Ishikawa (cell line): ENCODE measurements around the gene AURKB.

ENCODE experiments used
- CEBPB ChIP-seq: IDR thresholded peaks from 2 replicates; pipeline ENCODE4 v1.6.1; 2012
- CREB1 ChIP-seq: IDR thresholded peaks from 2 replicates; pipeline ENCODE4 v1.6.1; 2012; ENCODE audit warnings: low read depth
- EGR1 ChIP-seq: IDR thresholded peaks from 2 replicates; pipeline ENCODE4 v1.6.1; 2012
- EP300 ChIP-seq: IDR thresholded peaks from 2 replicates; pipeline ENCODE4 v1.6.1; 2012; ENCODE audit warnings: borderline replicate concordance
- FOXM1 ChIP-seq: IDR thresholded peaks from 2 replicates; pipeline ENCODE4 v1.6.1; 2012; ENCODE audit warnings: low read depth, borderline replicate concordance
- NFIC ChIP-seq: IDR thresholded peaks from 2 replicates; pipeline ENCODE4 v1.6.1; 2012
- RAD21 ChIP-seq: IDR thresholded peaks from 2 replicates; pipeline ENCODE4 v1.6.1; 2012; ENCODE audit warnings: low read depth
- TAF1 ChIP-seq: IDR thresholded peaks from 2 replicates; pipeline ENCODE4 v1.6.1; 2012; ENCODE audit warnings: low read depth, mild to moderate bottlenecking
- TCF12 ChIP-seq: IDR thresholded peaks from 2 replicates; pipeline ENCODE4 v1.6.1; 2012; ENCODE audit warnings: low read depth
- TEAD4 ChIP-seq: IDR thresholded peaks from 2 replicates; pipeline ENCODE4 v1.6.1; 2012
- YY1 ChIP-seq: IDR thresholded peaks from 2 replicates; pipeline ENCODE4 v1.6.1; 2012; ENCODE audit warnings: low read depth
- ZBTB7A ChIP-seq: IDR thresholded peaks from 2 replicates; pipeline ENCODE4 v1.6.1; 2012; ENCODE audit warnings: low read depth
- TF ChIP-seq, protein P1 (sequence below): IDR thresholded peaks from 2 replicates; pipeline ENCODE4 v1.6.1; 2012
- TF ChIP-seq, protein P2 (sequence below): IDR thresholded peaks from 2 replicates; pipeline ENCODE4 v1.6.1; 2012; ENCODE audit warnings: low read depth, mild to moderate bottlenecking
- TF ChIP-seq, protein P3 (sequence below): IDR thresholded peaks from 2 replicates; pipeline ENCODE4 v1.6.1; 2012

The AURKB gene

DNA sequence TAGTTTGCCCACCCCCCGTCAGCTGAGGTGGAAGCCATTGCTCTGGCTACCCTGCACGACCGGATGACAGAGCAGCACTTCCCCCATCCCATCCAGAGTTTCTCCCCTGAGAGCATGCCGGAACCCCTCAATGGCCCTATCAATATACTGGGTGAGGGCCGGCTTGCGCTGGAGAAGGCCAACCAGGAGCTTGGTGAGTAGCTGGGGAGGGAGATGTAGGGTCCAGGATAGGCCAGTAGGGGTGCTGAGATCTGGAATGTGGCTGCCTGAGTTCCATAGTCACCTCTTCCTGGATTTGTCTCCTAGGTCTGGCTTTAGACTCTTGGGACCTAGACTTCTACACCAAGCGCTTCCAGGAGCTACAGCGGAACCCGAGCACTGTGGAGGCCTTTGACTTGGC, 45.1 kb upstream of the AURKB start:
- no peak for TF ChIP-seq TCF12
- TF ChIP-seq, protein P1, sequence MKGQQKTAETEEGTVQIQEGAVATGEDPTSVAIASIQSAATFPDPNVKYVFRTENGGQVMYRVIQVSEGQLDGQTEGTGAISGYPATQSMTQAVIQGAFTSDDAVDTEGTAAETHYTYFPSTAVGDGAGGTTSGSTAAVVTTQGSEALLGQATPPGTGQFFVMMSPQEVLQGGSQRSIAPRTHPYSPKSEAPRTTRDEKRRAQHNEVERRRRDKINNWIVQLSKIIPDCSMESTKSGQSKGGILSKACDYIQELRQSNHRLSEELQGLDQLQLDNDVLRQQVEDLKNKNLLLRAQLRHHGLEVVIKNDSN: no peak
- TF ChIP-seq NFIC: no peak
- TF ChIP-seq, protein P2, sequence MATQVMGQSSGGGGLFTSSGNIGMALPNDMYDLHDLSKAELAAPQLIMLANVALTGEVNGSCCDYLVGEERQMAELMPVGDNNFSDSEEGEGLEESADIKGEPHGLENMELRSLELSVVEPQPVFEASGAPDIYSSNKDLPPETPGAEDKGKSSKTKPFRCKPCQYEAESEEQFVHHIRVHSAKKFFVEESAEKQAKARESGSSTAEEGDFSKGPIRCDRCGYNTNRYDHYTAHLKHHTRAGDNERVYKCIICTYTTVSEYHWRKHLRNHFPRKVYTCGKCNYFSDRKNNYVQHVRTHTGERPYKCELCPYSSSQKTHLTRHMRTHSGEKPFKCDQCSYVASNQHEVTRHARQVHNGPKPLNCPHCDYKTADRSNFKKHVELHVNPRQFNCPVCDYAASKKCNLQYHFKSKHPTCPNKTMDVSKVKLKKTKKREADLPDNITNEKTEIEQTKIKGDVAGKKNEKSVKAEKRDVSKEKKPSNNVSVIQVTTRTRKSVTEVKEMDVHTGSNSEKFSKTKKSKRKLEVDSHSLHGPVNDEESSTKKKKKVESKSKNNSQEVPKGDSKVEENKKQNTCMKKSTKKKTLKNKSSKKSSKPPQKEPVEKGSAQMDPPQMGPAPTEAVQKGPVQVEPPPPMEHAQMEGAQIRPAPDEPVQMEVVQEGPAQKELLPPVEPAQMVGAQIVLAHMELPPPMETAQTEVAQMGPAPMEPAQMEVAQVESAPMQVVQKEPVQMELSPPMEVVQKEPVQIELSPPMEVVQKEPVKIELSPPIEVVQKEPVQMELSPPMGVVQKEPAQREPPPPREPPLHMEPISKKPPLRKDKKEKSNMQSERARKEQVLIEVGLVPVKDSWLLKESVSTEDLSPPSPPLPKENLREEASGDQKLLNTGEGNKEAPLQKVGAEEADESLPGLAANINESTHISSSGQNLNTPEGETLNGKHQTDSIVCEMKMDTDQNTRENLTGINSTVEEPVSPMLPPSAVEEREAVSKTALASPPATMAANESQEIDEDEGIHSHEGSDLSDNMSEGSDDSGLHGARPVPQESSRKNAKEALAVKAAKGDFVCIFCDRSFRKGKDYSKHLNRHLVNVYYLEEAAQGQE: no peak
- TF ChIP-seq, protein P3, sequence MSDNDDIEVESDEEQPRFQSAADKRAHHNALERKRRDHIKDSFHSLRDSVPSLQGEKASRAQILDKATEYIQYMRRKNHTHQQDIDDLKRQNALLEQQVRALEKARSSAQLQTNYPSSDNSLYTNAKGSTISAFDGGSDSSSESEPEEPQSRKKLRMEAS: no peak
- no peak for TF ChIP-seq ZBTB7A
- no peak for TF ChIP-seq EGR1
- no peak for TF ChIP-seq CREB1
- TF ChIP-seq CEBPB: no peak

DNA sequence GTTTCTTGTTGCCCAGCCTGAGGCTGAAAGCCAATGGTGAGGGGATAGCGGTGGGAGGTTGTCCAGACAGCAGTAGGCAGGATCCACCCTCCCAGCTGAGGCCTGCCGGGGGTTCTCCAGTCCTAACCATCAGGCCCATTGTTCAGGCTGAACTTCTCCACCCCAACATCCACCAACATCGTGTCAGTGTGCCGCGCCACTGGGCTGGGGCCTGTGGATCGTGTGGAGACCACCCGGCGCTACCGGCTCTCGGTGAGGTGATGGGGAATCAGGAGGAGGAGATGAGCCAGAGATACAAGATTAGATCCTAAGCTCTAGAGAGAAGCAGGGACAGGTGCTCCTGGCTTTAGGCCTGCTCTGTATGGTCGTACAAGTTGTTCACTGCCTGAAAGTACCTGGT, 44.5 kb upstream of the AURKB start:
- TF ChIP-seq TCF12 (no peak), YY1 (no peak), CEBPB (no peak), TEAD4 (no peak)

DNA sequence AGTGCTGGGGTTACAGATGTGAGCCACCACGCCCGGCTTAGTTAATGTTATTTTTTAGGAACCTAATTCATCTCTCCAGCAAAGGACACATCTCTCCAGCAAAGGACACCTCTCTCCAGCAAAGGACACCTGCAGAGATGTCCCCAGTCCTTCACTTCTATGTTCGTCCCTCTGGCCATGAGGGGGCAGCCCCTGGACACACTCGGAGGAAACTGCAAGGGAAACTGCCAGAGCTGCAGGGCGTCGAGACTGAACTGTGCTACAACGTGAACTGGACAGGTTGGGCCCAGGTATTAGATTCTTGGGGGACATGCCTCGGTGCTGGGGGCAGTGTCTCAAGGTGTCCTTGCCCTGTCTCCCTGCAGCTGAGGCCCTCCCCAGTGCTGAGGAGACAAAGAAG, 43.4 kb upstream of the AURKB start:
- TF ChIP-seq RAD21 (peak; percentile 32; the same call in 1 of the 2 replicates), CREB1 (no peak), ZBTB7A (no peak), TAF1 (no peak), TCF12 (no peak)

DNA sequence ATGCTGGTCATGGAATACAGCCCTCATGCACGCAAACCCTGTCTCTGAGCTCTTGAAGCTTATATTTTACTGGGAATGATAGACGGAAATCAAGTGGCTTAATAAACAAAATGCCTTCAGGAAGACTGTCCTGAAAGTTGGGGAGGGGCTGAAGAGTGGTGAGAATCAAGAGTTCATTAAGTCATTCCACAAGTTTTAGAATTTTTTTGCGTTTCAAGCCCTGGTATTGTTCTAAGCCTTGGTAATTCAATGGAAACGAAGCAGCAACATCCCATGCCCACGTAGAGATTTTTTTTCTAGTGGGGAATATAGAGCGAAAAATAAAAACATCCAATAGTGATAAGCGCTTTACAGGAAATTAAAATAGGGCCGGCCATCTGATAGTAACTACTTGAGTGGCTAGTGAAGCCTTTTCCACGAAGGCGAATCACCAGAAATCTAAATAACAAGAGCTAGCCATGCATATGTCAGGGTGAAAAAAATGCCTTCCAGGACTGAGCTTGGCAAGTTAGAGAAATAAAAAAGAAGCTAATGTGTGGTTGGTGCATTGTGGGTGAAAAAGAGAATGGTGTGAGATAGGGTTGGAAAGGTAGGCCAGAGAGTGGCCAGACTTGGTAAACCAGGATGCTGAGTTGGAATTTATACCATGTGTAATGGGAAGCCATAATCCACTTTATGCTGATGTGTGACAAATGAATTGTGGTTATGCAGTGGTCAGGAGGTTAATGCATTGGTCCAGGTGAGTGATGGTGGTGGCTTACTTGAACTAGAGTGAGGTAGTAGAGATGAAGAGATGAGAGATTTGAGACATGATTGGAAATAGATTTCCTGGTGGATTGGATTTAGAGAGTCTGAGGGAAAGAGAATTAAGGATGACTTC, 39.5 kb upstream of the AURKB start:
- TF ChIP-seq CREB1 (no peak), TEAD4 (no peak), RAD21 (no peak), TAF1 (no peak; the same call in 1 of the 2 replicates), FOXM1 (no peak), ZBTB7A (no peak), EP300 (no peak), TCF12 (no peak), NFIC (no peak), YY1 (no peak), EGR1 (no peak)
- TF ChIP-seq, protein P2: no peak
- TF ChIP-seq, protein P3: no peak
- TF ChIP-seq, protein P1: no peak

DNA sequence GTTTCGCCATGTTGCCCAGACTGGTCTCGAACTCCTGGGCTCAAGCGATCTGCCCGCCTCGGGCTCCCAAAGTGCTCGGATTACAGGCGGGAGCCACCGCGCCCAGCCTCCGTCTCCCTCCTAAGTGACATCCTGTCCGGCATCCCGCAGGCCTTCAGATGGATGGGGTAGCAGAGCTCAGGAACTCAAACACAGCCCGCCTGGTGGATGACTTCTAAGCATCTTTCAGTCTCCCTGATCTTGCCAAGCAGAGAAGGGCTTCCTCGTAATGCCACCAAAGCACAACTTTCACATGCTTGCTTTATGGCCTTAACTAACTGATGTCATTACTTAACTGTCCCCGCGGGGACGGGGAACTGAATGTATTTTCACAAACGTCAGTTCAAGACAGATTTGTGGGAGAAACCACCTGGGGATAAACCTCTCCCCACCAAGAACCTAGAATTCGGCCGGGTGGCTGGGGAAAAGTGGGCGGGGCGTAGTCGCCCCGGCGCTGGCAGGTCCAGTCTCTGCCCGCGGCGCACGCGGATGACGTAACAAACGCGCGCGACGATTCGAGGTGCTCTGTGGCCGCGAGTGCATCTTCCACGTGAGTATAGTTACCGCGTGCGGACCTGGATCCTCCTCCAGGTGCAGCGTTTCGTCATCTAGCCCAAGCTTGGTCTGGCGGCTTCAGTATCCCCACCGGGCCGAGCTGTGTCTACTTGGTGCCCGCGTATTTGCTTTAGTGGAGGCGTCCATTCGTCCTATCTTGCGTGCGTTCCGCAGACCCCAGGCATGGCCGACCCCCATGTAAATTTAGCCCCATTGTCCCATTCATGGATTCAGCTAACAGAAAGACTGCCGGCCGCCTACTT, 38.6 kb upstream of the AURKB start, which contains the start of gene PFAS:
Gene PFAS, plus strand, starts transcription at position 539 of the 857 bp plus-strand sequence. CDS start 4,649 bp downstream, outside the sequence.
- no peak for TF ChIP-seq RAD21
- TF ChIP-seq, protein P3: peak; percentile 99
- TF ChIP-seq, protein P2: no peak
- TF ChIP-seq EGR1: no peak
- TF ChIP-seq TAF1: no peak; the same call in none of the 2 replicates
- 0 out of 2 replicates have a peak, but pooled peaks have one; percentile 8 for TF ChIP-seq FOXM1
- TF ChIP-seq NFIC: 0 out of 2 replicates have a peak, but pooled peaks have one; percentile 7
- TF ChIP-seq EP300: no peak; the same call in 1 of the 2 replicates
- TF ChIP-seq YY1: peak; percentile 55
- no peak; the same call in 1 of the 2 replicates for TF ChIP-seq TEAD4
- TF ChIP-seq, protein P1: peak; percentile 61
- no peak for TF ChIP-seq ZBTB7A
- peak; percentile 96 for TF ChIP-seq CREB1
- TF ChIP-seq TCF12: peak; percentile 42; the same call in 1 of the 2 replicates
- no peak for TF ChIP-seq CEBPB
